ENCODE results near the gene MEF2D.

Gene MEF2D

GRCh38 chr1:156467385-156467784 is 33.2 kb downstream of the MEF2D start:
- no peak for DNase-seq (ENCODE audit: low read depth)

- no peak for DNase-seq (ENCODE audit: low read depth)
These were observed 34.7 kb downstream of the MEF2D start for GRCh38 chr1:156465747-156466365.

- no peak for DNase-seq (ENCODE audit: low read depth)
These were observed 35.6 kb downstream of the MEF2D start for GRCh38 chr1:156464825-156465452.

GRCh38 chr1:156464335-156464734 is 36.2 kb downstream of the MEF2D start:
- no peak for DNase-seq (ENCODE audit: low read depth)

GRCh38 chr1:156463874-156464273 is 36.7 kb downstream of the MEF2D start:
- DNase-seq (ENCODE audit: low read depth) = no peak

- DNase-seq (ENCODE audit: low read depth) = no peak
These were observed 37.4 kb downstream of the MEF2D start for GRCh38 chr1:156462954-156463795.

GRCh38 chr1:156461781-156462647 is 38.6 kb downstream of the MEF2D start:
- no peak for DNase-seq (ENCODE audit: low read depth)

- no peak for DNase-seq (ENCODE audit: low read depth)
These were observed 39.5 kb downstream of the MEF2D start for GRCh38 chr1:156461109-156461508.

GRCh38 chr1:156460525-156460924 is 40.0 kb downstream of the MEF2D start:
- no peak for DNase-seq (ENCODE audit: low read depth)

- DNase-seq (ENCODE audit: low read depth) = no peak
These were observed 42.4 kb downstream of the MEF2D start for GRCh38 chr1:156458181-156458503.

GRCh38 chr1:156456625-156457465 is 43.7 kb downstream of the MEF2D start:
- DNase-seq (ENCODE audit: low read depth) = peak; percentile 93

GRCh38 chr1:156455362-156455761 is 45.2 kb downstream of the MEF2D start:
- DNase-seq (ENCODE audit: low read depth) = no peak

- DNase-seq (ENCODE audit: low read depth) = no peak
These were observed 47.7 kb downstream of the MEF2D start for GRCh38 chr1:156452907-156453306.

GRCh38 chr1:156451505-156452160 is 48.9 kb downstream of the MEF2D start:
- no peak for DNase-seq (ENCODE audit: low read depth)

- DNase-seq (ENCODE audit: low read depth) = no peak
These were observed 52.2 kb downstream of the MEF2D start for GRCh38 chr1:156448134-156448967.

GRCh38 chr1:156445789-156446263 is 54.7 kb downstream of the MEF2D start:
- DNase-seq (ENCODE audit: low read depth) = peak; percentile 71

- DNase-seq (ENCODE audit: low read depth) = no peak
These were observed 56.1 kb downstream of the MEF2D start for GRCh38 chr1:156444407-156445001.

GRCh38 chr1:156443286-156443685 is 57.3 kb downstream of the MEF2D start:
- DNase-seq (ENCODE audit: low read depth) = no peak
